HEK293T (cell line): ENCODE data around the gene DOK5.

ENCODE experiments used
- ARNT ChIP-seq: fragments of 450-650 bp; IDR thresholded peaks from 2 replicates; pipeline ENCODE4 v1.6.1; 2017; ENCODE audit warnings: mild to moderate bottlenecking
- BHLHE40 ChIP-seq: fragments of 450-650 bp; IDR thresholded peaks from 2 replicates; pipeline ENCODE4 v1.6.1; 2016; ENCODE audit warnings: mild to moderate bottlenecking, moderate library complexity, borderline replicate concordance
- CTBP1 ChIP-seq: fragments of 450-650 bp; IDR thresholded peaks from 2 replicates; pipeline ENCODE4 v1.6.1; 2016; ENCODE audit warnings: borderline replicate concordance
- ELF4 ChIP-seq: fragments of 450-650 bp; IDR thresholded peaks from 2 replicates; pipeline ENCODE4 v1.6.1; 2017; ENCODE audit warnings: antibody characterized with exemption
- FOXA1 ChIP-seq: fragments of 450-650 bp; IDR thresholded peaks from 2 replicates; pipeline ENCODE4 v1.6.1; 2016; ENCODE audit warnings: mild to moderate bottlenecking
- FOXK2 ChIP-seq: fragments of 450-650 bp; IDR thresholded peaks from 2 replicates; pipeline ENCODE4 v1.6.1; 2016; ENCODE audit warnings: mild to moderate bottlenecking
- FOXM1 ChIP-seq: fragments of 450-650 bp; IDR thresholded peaks from 2 replicates; pipeline ENCODE4 v1.6.1; 2017; ENCODE audit warnings: mild to moderate bottlenecking, borderline replicate concordance
- HDGF ChIP-seq: fragments of 450-650 bp; IDR thresholded peaks from 2 replicates; pipeline ENCODE4 v1.6.1; 2017; ENCODE audit warnings: antibody characterized with exemption, borderline replicate concordance
- NFRKB ChIP-seq: fragments of 450-650 bp; IDR thresholded peaks from 2 replicates; pipeline ENCODE4 v1.6.1; 2016; ENCODE audit warnings: mild to moderate bottlenecking, moderate library complexity
- SP1 ChIP-seq: fragments of 450-650 bp; IDR thresholded peaks from 2 replicates; pipeline ENCODE4 v1.6.1; 2017
- SUZ12 ChIP-seq: fragments of 450-650 bp; IDR thresholded peaks from 2 replicates; pipeline ENCODE4 v1.6.1; 2016; ENCODE audit warnings: mild to moderate bottlenecking
- TARDBP ChIP-seq: fragments of 450-650 bp; IDR thresholded peaks from 2 replicates; pipeline ENCODE4 v1.6.1; 2016
- ZNF384 ChIP-seq: fragments of 450-650 bp; IDR thresholded peaks from 2 replicates; pipeline ENCODE4 v1.6.1; 2016
- TF ChIP-seq, protein P1 (sequence below): fragments of 450-650 bp; IDR thresholded peaks from 2 replicates; pipeline ENCODE4 v1.6.1; 2016

- TF ChIP-seq BHLHE40 (no peak), NFRKB (no peak), FOXA1 (no peak), HDGF (no peak), SP1 (no peak), ELF4 (no peak), CTBP1 (no peak), FOXK2 (no peak), FOXM1 (no peak), TARDBP (no peak), ARNT (no peak), SUZ12 (no peak), ZNF384 (no peak)
- TF ChIP-seq, protein P1, sequence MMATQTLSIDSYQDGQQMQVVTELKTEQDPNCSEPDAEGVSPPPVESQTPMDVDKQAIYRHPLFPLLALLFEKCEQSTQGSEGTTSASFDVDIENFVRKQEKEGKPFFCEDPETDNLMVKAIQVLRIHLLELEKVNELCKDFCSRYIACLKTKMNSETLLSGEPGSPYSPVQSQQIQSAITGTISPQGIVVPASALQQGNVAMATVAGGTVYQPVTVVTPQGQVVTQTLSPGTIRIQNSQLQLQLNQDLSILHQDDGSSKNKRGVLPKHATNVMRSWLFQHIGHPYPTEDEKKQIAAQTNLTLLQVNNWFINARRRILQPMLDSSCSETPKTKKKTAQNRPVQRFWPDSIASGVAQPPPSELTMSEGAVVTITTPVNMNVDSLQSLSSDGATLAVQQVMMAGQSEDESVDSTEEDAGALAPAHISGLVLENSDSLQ: no peak
Observed at GRCh38 chr20:54651252-54651651, 175.9 kb downstream of the DOK5 start.
